Left lung (tissue), 10 donors: ENCODE results near the gene ANKRD60. TPM values are rescaled to one million over a fixed set of nuclear protein-coding genes. Genes with fewer than 3 reads are reported as not detected.

ENCODE experiments used
- ATAC-seq: fragments of 200-7000 bp; cut with Tn5 transposase; one replicate; pipeline ENCODE4 v1.9.1; 2020; ENCODE audit warnings: moderate library complexity
- DNase-seq, 4 donors: peaks; one replicate each; pipeline ENCODE4 v3.0.0-alpha.2; 2013 to 2020
- H3K27ac ChIP-seq, 2 donors: fragments of 200-600 bp; sonication (generic) in 1 of 2; one replicate each; pipeline versions ENCODE4 v1.5.0 to v1.8.0; 2020 to 2021
- H3K27me3 ChIP-seq, 2 donors: fragments of 200-600 bp; sonication (generic) in 1 of 2; one replicate each; pipeline versions ENCODE4 v1.5.0 to v1.8.0; 2020 to 2021
- H3K36me3 ChIP-seq, 2 donors: fragments of 200-600 bp; sonication (generic) in 1 of 2; one replicate each; pipeline versions ENCODE4 v1.5.0 to v1.8.0; 2020 to 2021
- H3K4me1 ChIP-seq, 2 donors: fragments of 200-600 bp; one replicate each; pipeline ENCODE4 v1.8.0; 2021
- H3K4me3 ChIP-seq, 2 donors: fragments of 200-600 bp; sonication (generic) in 1 of 2; one replicate each; pipeline versions ENCODE4 v1.5.0 to v1.8.0; 2020 to 2021; ENCODE audit warnings: mild to moderate bottlenecking in 1 of 2
- H3K9me3 ChIP-seq, 2 donors: fragments of 200-600 bp; sonication (generic) in 1 of 2; one replicate each; pipeline versions ENCODE4 v1.5.0 to v1.8.0; 2020 to 2021
- intact Hi-C, 2 donors: fragments of 100-400 bp; cut with DNase I; formaldehyde crosslinking; loops; one replicate each; pipeline versions ENCODE4 v1.11.2 to v1.14.2; 2022
- polyA plus RNA-seq, 6 donors: library from polyadenylated mRNA; unstranded; fragments of 120-200 nt; gene quantifications; one replicate each; pipeline ENCODE4 v1.2.1, GENCODE V29; 2013; ENCODE audit not compliant: insufficient read length in 6 of 6
- total RNA-seq, 2 donors: library from RNA; stranded (reverse); fragmentation: NEBNext Ultra II Directional; extraction: Animal tissue kit (Norgen Biotek cat#: 25700); gene quantifications; one replicate each; pipeline ENCODE4 v1.2.1, GENCODE V29; 2021
- TF ChIP-seq, protein P1 (sequence below), 2 donors: fragments of 200-600 bp; sonication (generic) in 1 of 2; IDR thresholded peaks; one replicate each; pipeline versions ENCODE4 v1.5.0 to v1.8.0; 2021; ENCODE audit warnings: antibody characterized with exemption in 2 of 2
- donor health status: DM: no; HTN: yes; CAD: no.
- donor health status: DM: no; HTN: no; CAD: no.

ANKRD60 gene
- total and polyA plus RNA-seq, 8 donors, result not detected

DNA sequence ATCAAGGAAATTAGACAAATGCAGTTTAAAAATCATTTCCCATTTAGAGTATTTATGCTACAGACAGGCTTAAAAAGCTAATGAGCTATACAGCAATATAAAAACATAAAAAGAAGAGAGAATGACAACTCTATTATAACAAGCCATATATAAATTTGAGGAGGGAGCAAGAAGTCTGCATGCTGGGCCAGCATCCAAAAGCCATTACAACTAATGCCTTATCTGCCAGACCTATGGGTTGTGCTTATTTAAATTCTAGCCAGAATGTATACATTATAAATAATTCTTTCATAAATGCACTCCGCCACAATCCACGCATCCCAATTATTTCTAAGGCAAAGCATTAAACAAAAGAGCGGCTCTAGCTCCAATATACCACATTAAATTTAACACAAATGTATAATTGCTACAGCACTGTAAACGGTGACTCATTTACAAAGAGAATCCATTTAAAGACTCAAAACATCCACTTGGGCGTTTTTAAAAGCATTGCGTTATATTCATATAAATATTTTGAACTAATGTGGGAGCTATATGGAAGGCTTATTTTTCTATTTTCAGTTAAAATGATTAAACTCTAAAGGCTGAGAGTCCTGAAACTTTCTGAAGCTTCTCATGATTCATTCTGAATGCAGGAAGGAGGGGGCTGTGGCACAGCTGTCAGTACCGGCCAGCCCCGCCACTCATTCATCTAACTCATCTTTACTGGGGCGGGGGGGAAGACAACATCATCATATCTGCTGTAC, 43.3 kb upstream of the ANKRD60 start:
- intact Hi-C loops, result no loop called here
- Histone ChIP-seq H3K9me3 (peaks cover 0 to 8% of the 10 kb centered on the region in 2 donors), H3K4me1 (no peaks in the 10 kb centered on the region), H3K36me3 (peaks cover 0 to 39% of the 10 kb centered on the region in 2 donors), H3K4me3 (no peak overlapping the region), H3K27me3 (no peaks in the 10 kb centered on the region), H3K27ac (no peak overlapping the region)
- TF ChIP-seq, protein P1, sequence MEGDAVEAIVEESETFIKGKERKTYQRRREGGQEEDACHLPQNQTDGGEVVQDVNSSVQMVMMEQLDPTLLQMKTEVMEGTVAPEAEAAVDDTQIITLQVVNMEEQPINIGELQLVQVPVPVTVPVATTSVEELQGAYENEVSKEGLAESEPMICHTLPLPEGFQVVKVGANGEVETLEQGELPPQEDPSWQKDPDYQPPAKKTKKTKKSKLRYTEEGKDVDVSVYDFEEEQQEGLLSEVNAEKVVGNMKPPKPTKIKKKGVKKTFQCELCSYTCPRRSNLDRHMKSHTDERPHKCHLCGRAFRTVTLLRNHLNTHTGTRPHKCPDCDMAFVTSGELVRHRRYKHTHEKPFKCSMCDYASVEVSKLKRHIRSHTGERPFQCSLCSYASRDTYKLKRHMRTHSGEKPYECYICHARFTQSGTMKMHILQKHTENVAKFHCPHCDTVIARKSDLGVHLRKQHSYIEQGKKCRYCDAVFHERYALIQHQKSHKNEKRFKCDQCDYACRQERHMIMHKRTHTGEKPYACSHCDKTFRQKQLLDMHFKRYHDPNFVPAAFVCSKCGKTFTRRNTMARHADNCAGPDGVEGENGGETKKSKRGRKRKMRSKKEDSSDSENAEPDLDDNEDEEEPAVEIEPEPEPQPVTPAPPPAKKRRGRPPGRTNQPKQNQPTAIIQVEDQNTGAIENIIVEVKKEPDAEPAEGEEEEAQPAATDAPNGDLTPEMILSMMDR (IDR thresholded peaks at IDR 0.05), result no peak
- DNase-seq (peak in 2 of 4 donors; percentile 24 to 42), ATAC-seq (no peak)

DNA sequence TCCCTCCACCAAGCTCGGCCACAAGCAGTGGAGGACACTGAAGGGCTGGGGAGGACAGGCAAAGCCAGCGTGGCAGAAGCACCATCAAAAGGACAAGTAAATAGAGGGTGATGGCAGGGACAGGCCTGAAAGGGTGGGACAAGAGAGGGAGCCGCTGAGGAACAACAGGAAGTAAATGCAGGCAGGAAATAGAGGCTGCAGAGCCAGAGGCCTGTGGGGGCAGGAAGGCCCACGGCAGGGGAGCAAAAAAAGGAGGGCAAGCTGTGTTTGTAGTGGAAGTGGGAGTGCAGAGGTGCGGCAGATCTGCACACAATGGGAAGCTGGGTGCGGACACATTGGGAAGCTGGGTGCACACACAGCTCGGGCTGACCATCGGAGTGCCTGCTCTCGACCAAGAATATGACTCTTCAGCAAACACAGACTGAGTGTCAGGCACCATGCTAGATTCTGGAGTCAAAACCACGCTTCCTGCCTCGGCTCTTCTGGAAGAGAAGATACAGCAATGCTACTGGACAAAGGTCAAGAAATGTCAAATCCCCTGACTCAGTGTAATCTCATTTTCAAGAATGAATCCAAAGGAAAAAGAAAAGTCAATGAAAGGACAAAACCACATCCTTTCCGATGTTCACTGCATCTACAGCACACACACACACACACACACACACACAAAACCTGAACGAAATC, 40.6 kb upstream of the ANKRD60 start:
- TF ChIP-seq, protein P1 (IDR thresholded peaks at IDR 0.05), result no peak
- Histone ChIP-seq H3K9me3 (peaks cover 0 to under 1% of the 10 kb centered on the region in 2 donors), H3K4me3 (no peak overlapping the region), H3K27me3 (no peaks in the 10 kb centered on the region), H3K36me3 (peaks cover 0 to 64% of the 10 kb centered on the region in 2 donors), H3K4me1 (no peaks in the 10 kb centered on the region), H3K27ac (no peak overlapping the region)
- ATAC-seq (no peak), DNase-seq (no peak)
- intact Hi-C loops, result no loop called here

DNA sequence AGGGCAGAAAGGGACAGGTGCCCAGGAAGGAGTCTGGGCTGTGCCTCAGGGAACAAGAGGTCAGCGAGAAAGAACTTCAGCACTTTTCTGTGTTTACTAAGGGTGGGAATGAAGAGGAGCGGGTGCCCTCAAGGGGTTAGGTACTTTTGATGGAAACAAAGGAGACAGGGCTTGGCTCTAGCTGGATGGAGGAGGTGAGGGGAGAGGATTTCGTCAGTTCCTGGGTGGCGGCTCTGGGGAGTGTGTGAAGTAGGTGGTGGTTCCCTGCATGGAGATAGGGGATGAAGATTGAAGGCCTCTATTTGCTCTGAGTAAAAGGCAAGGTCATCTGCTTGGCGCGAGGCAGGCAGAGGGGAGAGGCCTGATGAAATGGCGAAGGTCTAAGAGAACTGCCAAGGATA, 40.0 kb upstream of the ANKRD60 start:
- TF ChIP-seq, protein P1 (IDR thresholded peaks at IDR 0.05), result no peak
- Histone ChIP-seq H3K27me3 (no peaks in the 10 kb centered on the region), H3K27ac (no peak overlapping the region), H3K4me1 (no peaks in the 10 kb centered on the region), H3K36me3 (peaks cover 0 to 69% of the 10 kb centered on the region in 2 donors), H3K4me3 (no peak overlapping the region), H3K9me3 (no peaks in the 10 kb centered on the region)
- peak in 1 of 4 donors; percentile 48 for DNase-seq
- ATAC-seq, result peak; percentile 85
- intact Hi-C loops, result no loop called here

DNA sequence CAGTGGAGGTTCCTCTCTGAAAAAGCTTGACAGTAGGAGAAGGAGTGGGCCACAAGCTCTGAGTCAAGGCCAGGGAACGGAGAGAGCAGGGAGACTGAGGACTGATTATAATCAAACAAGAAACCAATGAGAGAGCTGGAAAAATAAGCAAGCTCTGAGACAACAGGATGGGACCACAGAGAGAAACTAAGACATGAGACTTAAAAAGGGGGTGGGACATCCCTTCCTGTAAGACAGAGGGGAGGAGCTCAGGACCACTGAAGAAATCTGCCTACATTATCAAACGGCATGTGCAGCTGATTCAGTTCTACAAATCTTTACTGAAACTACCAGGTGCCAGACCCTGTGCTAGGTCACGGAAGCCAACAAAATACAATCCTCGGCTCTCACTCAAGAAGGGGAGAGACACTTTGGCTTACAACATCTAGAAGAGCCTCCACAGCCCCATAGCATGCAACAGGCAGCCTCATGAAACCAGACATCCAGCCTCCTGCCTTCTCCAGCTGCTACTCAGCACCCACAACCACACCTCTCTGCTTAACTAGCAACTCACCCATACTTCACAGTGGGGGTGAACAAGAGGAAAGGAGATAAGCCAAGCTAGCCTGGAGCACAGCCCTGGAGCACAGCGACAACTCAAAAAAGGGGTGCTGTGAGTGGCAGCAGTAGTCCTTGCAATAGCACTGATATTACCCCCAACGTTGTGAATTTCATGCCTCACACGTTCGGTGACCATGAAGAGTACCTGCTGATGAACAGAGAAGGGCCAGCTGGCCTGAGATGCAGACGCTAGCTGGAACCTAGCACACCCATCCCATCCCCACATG, 39.1 kb upstream of the ANKRD60 start:
- H3K4me3 ChIP-seq, result no peak overlapping the region
- TF ChIP-seq, protein P1 (IDR thresholded peaks at IDR 0.05), result no peak
- no peak overlapping the region for H3K27ac ChIP-seq
- no peak for DNase-seq
- peak; percentile 89 for ATAC-seq
- H3K9me3 ChIP-seq, result no peaks in the 10 kb centered on the region
- no peaks in the 10 kb centered on the region for H3K4me1 ChIP-seq
- no peaks in the 10 kb centered on the region for H3K27me3 ChIP-seq
- peaks cover 0 to 74% of the 10 kb centered on the region in 2 donors for H3K36me3 ChIP-seq
- intact Hi-C loops, result no loop called here
